ENCODE measurements around the gene CCDC34. TPM values are rescaled to one million over a fixed set of nuclear protein-coding genes. Genes with fewer than 3 reads are reported as not detected.

Gene CCDC34
- total RNA-seq, 1 donor: 3.5 TPM

DNA sequence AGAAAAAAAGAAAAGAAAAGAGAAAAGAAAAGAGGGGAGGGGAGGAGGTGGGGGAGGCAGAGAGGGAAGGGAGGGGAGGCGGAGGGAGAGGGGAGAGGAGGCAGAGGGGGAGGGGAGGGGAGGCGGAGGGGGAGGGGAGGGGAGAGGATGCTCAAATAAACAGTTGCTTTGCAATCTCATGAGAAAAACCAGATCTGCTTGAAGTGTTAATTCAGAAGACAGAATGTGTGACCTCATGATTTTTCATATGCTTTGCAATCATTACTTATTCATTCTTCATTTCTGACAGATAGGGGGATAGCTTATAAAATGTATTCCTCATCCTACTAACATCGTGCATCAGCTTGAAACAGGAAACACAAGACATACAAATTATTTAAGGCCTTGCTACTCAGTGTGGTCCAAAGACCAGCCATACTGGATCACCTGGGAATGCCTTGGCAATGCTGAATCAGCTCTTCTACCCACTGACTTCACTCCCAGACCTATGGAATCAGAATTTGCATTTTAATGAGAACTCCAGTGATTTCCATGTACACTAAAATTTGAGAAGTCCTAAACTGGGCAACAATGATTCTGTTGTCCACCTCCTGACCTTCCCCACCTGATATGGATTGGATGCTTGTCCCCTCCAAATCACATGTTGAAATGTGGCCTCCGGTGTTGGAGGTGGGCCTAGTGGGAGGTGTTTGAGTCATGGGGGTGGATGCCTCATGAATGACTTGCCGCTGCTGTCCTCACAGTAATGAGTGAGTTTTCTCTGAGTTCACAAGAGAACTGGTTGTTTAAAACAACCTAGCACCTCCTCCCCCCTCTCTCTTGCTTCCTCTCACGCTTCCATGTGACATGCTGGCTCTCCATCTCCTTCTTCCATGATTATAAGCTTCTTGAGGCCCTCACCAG lies 69.2 kb downstream of the CCDC34 start:
- no peak overlapping the region for H3K4me3 ChIP-seq (ENCODE audit: low read depth, low read length)
- TF ChIP-seq, protein P1, sequence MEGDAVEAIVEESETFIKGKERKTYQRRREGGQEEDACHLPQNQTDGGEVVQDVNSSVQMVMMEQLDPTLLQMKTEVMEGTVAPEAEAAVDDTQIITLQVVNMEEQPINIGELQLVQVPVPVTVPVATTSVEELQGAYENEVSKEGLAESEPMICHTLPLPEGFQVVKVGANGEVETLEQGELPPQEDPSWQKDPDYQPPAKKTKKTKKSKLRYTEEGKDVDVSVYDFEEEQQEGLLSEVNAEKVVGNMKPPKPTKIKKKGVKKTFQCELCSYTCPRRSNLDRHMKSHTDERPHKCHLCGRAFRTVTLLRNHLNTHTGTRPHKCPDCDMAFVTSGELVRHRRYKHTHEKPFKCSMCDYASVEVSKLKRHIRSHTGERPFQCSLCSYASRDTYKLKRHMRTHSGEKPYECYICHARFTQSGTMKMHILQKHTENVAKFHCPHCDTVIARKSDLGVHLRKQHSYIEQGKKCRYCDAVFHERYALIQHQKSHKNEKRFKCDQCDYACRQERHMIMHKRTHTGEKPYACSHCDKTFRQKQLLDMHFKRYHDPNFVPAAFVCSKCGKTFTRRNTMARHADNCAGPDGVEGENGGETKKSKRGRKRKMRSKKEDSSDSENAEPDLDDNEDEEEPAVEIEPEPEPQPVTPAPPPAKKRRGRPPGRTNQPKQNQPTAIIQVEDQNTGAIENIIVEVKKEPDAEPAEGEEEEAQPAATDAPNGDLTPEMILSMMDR (IDR thresholded peaks at IDR 0.05; ENCODE audit: insufficient read depth, low read depth, low read length): no peak
- DNase-seq (ENCODE audit: low read depth): no peak

DNA sequence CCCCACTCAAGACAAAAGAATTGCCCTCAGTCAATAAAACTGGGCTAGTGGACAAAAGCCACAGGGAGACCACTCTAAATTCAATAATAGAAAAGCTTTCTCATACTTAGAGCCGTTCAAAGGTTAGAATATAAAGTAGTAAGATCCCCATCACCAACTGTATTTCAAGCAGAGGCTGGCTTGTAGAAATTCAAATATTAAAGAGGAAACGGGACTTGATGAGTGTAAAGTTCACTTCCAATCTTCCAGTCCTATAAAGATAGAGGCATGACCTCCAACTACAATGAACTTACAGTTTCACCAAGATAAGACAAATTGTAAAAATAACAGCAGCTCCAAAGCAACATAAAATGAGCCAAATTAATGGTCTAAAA lies 70.4 kb downstream of the CCDC34 start:
- no peak overlapping the region for H3K4me3 ChIP-seq (ENCODE audit: low read depth, low read length)
- DNase-seq (ENCODE audit: low read depth): no peak
- TF ChIP-seq, protein P1 (IDR thresholded peaks at IDR 0.05; ENCODE audit: insufficient read depth, low read depth, low read length): no peak

DNA sequence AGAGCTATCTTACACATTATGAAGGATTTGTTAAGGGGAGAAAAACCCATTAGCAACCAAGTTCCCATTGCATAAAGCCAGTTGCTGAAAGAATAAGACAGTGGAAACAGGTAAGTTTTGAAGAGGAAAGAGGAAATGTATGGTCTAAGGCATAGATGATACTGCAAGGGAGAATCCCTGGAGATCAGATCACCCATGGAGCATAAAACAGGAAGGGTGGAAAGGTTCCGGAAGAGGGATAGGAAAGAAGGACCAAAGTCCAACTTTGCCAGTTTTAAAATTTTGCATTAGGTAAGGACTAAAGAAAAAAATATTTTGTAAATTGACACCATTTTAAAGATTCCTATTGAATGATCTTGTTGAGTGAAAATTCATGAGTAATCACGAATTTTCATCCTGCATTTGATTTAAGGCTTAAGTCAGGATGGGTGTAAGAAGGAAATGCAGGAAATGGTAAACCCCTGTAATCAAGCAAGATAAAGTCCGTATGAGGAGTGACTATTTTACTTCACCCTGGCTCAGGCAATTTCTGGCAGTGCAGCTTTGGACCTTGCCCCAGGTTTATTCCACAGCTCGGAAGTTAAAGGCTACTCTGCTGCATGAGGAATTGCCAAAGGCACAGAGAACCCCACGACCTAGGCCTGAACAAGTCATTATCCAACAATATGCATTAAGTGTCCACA lies 70.9 kb downstream of the CCDC34 start:
- TF ChIP-seq, protein P1 (IDR thresholded peaks at IDR 0.05; ENCODE audit: insufficient read depth, low read depth, low read length): no peak
- DNase-seq (ENCODE audit: low read depth): no peak
- H3K4me3 ChIP-seq (ENCODE audit: low read depth, low read length): no peak overlapping the region

DNA sequence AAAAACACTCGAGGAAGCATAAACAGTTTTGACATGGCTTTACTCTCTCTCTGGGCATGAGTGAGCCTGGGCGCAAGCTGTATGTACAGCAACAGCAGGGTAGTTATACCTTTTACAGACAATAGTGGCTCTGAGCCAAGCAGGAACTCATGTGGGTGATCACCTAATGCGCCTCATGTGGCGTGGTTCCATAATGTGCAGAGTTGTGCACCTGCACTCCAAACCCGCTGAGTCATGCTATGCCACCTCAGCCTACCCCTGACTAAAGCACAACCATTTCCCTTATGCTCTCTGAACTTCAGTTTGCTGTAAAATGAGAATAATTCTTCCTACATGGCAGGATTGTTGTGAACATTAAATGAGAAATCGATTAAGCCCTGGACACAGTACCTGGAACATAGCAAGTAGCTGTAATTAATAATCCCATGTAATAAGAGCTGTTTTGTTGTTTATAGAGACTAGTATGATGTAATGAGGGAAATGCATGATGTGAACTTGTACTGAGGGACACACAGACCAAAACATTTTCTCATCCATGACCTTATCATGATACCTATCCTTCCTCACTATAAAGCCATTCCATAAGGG lies 71.6 kb downstream of the CCDC34 start:
- H3K4me3 ChIP-seq (ENCODE audit: low read depth, low read length): no peak overlapping the region
- no peak for DNase-seq (ENCODE audit: low read depth)
- TF ChIP-seq, protein P1 (IDR thresholded peaks at IDR 0.05; ENCODE audit: insufficient read depth, low read depth, low read length): no peak

DNA sequence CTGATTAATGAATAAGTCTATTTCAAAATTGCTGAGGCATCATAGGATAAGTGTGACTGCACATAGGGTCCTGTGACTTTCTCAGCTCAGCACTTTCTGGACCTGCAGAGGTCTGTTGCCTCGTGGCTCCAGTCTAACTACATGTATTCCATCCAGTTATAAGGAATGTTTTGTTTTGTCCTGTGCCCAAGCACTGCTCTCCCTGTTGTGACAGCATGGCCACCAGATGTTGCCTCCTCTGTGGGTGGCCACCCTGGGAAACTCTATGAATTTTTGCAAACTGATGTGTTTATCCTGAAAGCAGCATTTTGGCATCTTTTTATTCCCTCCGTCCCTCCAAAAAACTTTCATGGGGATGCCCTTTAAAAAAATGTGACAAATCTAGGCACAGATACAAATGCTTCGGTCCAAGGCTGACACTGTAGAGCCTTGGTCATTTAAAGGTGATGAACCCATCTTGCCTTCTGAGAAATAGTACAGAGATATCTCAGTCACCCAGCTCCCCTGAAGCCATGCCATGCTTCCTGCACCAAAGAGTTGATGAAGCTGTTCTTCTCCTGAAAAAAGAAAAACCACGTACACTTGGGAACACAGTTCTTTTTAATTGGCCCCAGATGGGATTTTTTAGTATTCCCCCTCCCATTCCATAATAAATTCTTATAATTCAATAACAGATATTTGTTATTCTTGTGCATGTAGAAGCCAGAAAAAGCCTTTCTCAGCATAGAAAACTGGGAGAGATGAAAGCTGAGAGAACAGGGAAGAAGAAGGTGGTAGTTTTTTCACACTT lies 72.6 kb downstream of the CCDC34 start:
- TF ChIP-seq, protein P1 (IDR thresholded peaks at IDR 0.05; ENCODE audit: insufficient read depth, low read depth, low read length): no peak
- H3K4me3 ChIP-seq (ENCODE audit: low read depth, low read length): no peak overlapping the region
- no peak for DNase-seq (ENCODE audit: low read depth)

Other genes starting within 250 kb of the CCDC34 start
- gene LGR4, start 109.6 kb upstream of the CCDC34 start, total RNA-seq: 11.2 and 12.2 TPM in 2 replicates
- 51.2 and 91.1 TPM in 2 replicates for gene LIN7C, start 143.6 kb upstream of the CCDC34 start, total RNA-seq